Calu3 (cell line): ENCODE data around the gene SMIM35. TPM values are rescaled to one million over a fixed set of nuclear protein-coding genes. Genes with fewer than 3 reads are reported as not detected.

Experiments
- BruUV-seq: library from RNA; stranded (reverse); fragments of 400-500 nt; replicated peaks from 2 replicates; lab custom pipeline; 2021; lab: Mats Ljungman, UMichigan
- CTCF ChIA-PET: fragments of 300-600 bp; sonication (Branson Sonifier 250); formaldehyde crosslinking; loops from one replicate; lab custom pipeline; 2022; ENCODE audit warnings: antibody characterized with exemption; lab: Charles Lee
- DNase-seq: peaks from one replicate; pipeline ENCODE4 v3.0.0; 2022
- H3K27ac Mint-ChIP-seq: one replicate; pipeline ENCODE4 v1.8.0; 2022; ENCODE audit warnings: mixed read lengths; ENCODE audit not compliant: unreplicated experiment
- H3K27me3 Mint-ChIP-seq: one replicate; pipeline ENCODE4 v1.8.0; 2022; ENCODE audit warnings: mixed read lengths; ENCODE audit not compliant: unreplicated experiment
- H3K36me3 Mint-ChIP-seq: one replicate; pipeline ENCODE4 v1.8.0; 2022; ENCODE audit warnings: mild to moderate bottlenecking, moderate library complexity, mixed read lengths; ENCODE audit not compliant: insufficient read depth, unreplicated experiment
- H3K4me1 Mint-ChIP-seq: one replicate; pipeline ENCODE4 v1.8.0; 2022; ENCODE audit warnings: mild to moderate bottlenecking, low read depth, mixed read lengths; ENCODE audit not compliant: unreplicated experiment
- H3K4me3 Mint-ChIP-seq: one replicate; pipeline ENCODE4 v1.8.0; 2022; ENCODE audit warnings: mild to moderate bottlenecking, low read depth, moderate library complexity, mixed read lengths; ENCODE audit not compliant: unreplicated experiment
- H3K9me3 Mint-ChIP-seq: one replicate; pipeline ENCODE4 v1.8.0; 2022; ENCODE audit warnings: low read depth, mixed read lengths; ENCODE audit not compliant: unreplicated experiment
- intact Hi-C: fragments of 100-400 bp; cut with micrococcal nuclease; formaldehyde crosslinking; loops from one replicate; pipeline ENCODE4 v1.10.0; 2022; ENCODE audit not compliant: unreplicated experiment
- total RNA-seq: library from RNA; stranded (reverse); gene quantifications from 2 replicates; pipeline ENCODE4 v1.2.3, GENCODE V29; 2022
- TF ChIP-seq, protein P1 (sequence below): fragments of 200-600 bp; IDR thresholded peaks from one replicate; pipeline ENCODE4 v1.8.0; 2022; ENCODE audit warnings: antibody characterized with exemption; ENCODE audit not compliant: unreplicated experiment

The SMIM35 gene
- total RNA-seq, 1 experiment from 2014 or later, result not detected

- Mint-ChIP-seq H3K9me3 (no peaks in the 10 kb centered on the region), H3K36me3 (no peaks in the 10 kb centered on the region), H3K4me1 (peaks cover 9% of the 10 kb centered on the region), H3K27me3 (no peaks in the 10 kb centered on the region), H3K4me3 (no peak overlapping the region), H3K27ac (no peak overlapping the region)
- TF ChIP-seq, protein P1, sequence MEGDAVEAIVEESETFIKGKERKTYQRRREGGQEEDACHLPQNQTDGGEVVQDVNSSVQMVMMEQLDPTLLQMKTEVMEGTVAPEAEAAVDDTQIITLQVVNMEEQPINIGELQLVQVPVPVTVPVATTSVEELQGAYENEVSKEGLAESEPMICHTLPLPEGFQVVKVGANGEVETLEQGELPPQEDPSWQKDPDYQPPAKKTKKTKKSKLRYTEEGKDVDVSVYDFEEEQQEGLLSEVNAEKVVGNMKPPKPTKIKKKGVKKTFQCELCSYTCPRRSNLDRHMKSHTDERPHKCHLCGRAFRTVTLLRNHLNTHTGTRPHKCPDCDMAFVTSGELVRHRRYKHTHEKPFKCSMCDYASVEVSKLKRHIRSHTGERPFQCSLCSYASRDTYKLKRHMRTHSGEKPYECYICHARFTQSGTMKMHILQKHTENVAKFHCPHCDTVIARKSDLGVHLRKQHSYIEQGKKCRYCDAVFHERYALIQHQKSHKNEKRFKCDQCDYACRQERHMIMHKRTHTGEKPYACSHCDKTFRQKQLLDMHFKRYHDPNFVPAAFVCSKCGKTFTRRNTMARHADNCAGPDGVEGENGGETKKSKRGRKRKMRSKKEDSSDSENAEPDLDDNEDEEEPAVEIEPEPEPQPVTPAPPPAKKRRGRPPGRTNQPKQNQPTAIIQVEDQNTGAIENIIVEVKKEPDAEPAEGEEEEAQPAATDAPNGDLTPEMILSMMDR, result no peak
- intact Hi-C loops, result no loop called here
- no peak for DNase-seq
- no TSS peak for BruUV-seq
- CTCF ChIA-PET, result interaction anchor here (1.0 to 1.1 kb wide), 2 partner anchors 14 to 23 kb away, joined by 3 to 4 read pairs; no protein-coding TSS in a partner anchor
Observed at GRCh38 chr11:117969160-117969991, 117.4 kb downstream of the SMIM35 start.

GRCh38 chr11:117966908-117967307 lies 119.9 kb downstream of the SMIM35 start:
- Mint-ChIP-seq H3K27ac (no peak overlapping the region), H3K9me3 (no peaks in the 10 kb centered on the region), H3K36me3 (no peaks in the 10 kb centered on the region), H3K4me3 (no peak overlapping the region), H3K4me1 (no peaks in the 10 kb centered on the region), H3K27me3 (no peaks in the 10 kb centered on the region)
- intact Hi-C loops, result no loop called here
- CTCF ChIA-PET, result no interaction called here
- TF ChIP-seq, protein P1, result no peak
- no TSS peak for BruUV-seq
- no peak for DNase-seq

- no peak overlapping the region for H3K27ac Mint-ChIP-seq
- H3K4me3 Mint-ChIP-seq, result no peak overlapping the region
- no peaks in the 10 kb centered on the region for H3K36me3 Mint-ChIP-seq
- H3K27me3 Mint-ChIP-seq, result no peaks in the 10 kb centered on the region
- intact Hi-C loops, result no loop called here
- CTCF ChIA-PET, result no interaction called here
- TF ChIP-seq, protein P1, result no peak
- no peaks in the 10 kb centered on the region for H3K4me1 Mint-ChIP-seq
- DNase-seq, result no peak
- no TSS peak for BruUV-seq
- no peaks in the 10 kb centered on the region for H3K9me3 Mint-ChIP-seq
Observed at GRCh38 chr11:117962826-117963225, 123.9 kb downstream of the SMIM35 start.

DNA sequence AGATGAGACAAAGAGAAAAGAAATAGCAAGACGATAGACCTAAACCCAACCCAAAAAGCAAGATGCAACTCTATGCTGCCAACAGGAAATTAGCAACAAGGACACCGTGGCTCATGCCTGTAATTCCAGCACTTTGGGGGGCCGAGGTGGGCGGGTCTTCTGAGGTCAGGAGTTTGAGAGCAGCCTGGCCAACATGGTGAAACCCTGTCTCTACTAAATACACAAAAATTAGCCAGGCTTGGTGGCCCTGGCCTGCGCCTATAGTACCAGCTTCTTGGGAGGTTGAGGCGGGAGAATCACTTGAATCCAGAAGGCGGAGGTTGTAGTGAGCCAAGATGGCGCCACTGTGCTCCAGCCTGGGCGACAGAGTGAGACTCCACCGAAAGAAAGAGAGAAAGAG lies 124.9 kb downstream of the SMIM35 start:
- no TSS peak for BruUV-seq
- no peaks in the 10 kb centered on the region for H3K27me3 Mint-ChIP-seq
- CTCF ChIA-PET, result no interaction called here
- no peaks in the 10 kb centered on the region for H3K36me3 Mint-ChIP-seq
- DNase-seq, result no peak
- intact Hi-C loops, result no loop called here
- no peak overlapping the region for H3K4me3 Mint-ChIP-seq
- no peaks in the 10 kb centered on the region for H3K4me1 Mint-ChIP-seq
- TF ChIP-seq, protein P1, result no peak
- no peak overlapping the region for H3K27ac Mint-ChIP-seq
- H3K9me3 Mint-ChIP-seq, result no peaks in the 10 kb centered on the region
